HL-60 (cell line): ENCODE measurements around the gene SEC14L1.

ENCODE experiments used
- GABPA ChIP-seq: IDR thresholded peaks from 2 replicates; pipeline ENCODE4 v1.6.1; 2012; ENCODE audit warnings: low read depth
- POLR2AphosphoS5 ChIP-seq: IDR thresholded peaks from 2 replicates; pipeline ENCODE4 v1.6.1; 2012; ENCODE audit warnings: low read depth
- REST ChIP-seq: IDR thresholded peaks from 2 replicates; pipeline ENCODE4 v1.6.1; 2012; ENCODE audit warnings: low read depth; ENCODE audit not compliant: insufficient replicate concordance
- SPI1 ChIP-seq: IDR thresholded peaks from 2 replicates; pipeline ENCODE4 v1.6.1; 2012; ENCODE audit warnings: low read depth, mild to moderate bottlenecking, borderline replicate concordance
- TF ChIP-seq, protein P1 (sequence below): IDR thresholded peaks from one replicate; pipeline ENCODE4 v1.5.1; 2011; ENCODE audit warnings: low read length, control low read depth, inconsistent platforms; ENCODE audit not compliant: insufficient read depth

GRCh38 chr17:77208856-77209255, 68.1 kb downstream of the SEC14L1 start:
- TF ChIP-seq POLR2AphosphoS5 (no peak), REST (no peak), GABPA (no peak), SPI1 (no peak)
- TF ChIP-seq, protein P1, sequence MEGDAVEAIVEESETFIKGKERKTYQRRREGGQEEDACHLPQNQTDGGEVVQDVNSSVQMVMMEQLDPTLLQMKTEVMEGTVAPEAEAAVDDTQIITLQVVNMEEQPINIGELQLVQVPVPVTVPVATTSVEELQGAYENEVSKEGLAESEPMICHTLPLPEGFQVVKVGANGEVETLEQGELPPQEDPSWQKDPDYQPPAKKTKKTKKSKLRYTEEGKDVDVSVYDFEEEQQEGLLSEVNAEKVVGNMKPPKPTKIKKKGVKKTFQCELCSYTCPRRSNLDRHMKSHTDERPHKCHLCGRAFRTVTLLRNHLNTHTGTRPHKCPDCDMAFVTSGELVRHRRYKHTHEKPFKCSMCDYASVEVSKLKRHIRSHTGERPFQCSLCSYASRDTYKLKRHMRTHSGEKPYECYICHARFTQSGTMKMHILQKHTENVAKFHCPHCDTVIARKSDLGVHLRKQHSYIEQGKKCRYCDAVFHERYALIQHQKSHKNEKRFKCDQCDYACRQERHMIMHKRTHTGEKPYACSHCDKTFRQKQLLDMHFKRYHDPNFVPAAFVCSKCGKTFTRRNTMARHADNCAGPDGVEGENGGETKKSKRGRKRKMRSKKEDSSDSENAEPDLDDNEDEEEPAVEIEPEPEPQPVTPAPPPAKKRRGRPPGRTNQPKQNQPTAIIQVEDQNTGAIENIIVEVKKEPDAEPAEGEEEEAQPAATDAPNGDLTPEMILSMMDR: no peak
